Endodermal cell (in vitro differentiated cells): ENCODE data around the gene RPAP3. TPM values are rescaled to one million over a fixed set of nuclear protein-coding genes. Genes with fewer than 3 reads are reported as not detected.
"Not testable (repeated sequence)": the region's sequence is repeated elsewhere in the genome, so short reads cannot be mapped to it uniquely, and the experiment has no call there.

Experiments used
- DNase-seq: peaks from one replicate; pipeline ENCODE4 v3.0.0-alpha.2; 2017
- H3K27ac ChIP-seq: 2 replicates; pipeline ENCODE4 v1.5.1; 2013; ENCODE audit warnings: mild to moderate bottlenecking, low read depth, low read length, moderate library complexity
- H3K27me3 ChIP-seq: 2 replicates; pipeline ENCODE4 v1.6.1; 2013; ENCODE audit warnings: mild to moderate bottlenecking, low read length, moderate library complexity; ENCODE audit not compliant: insufficient read depth, control insufficient read depth, poor library complexity, severe bottlenecking
- H3K36me3 ChIP-seq: 2 replicates; pipeline ENCODE4 v1.7.0; 2013; ENCODE audit warnings: mild to moderate bottlenecking, low read length, moderate library complexity; ENCODE audit not compliant: control insufficient read depth, insufficient read depth
- H3K4me1 ChIP-seq: one replicate; pipeline ENCODE4 v1.7.0; 2013; ENCODE audit warnings: low read length; ENCODE audit not compliant: control insufficient read depth, insufficient read depth
- H3K4me3 ChIP-seq: 2 replicates; pipeline ENCODE4 v1.5.1; 2013; ENCODE audit warnings: mild to moderate bottlenecking, low read length, moderate library complexity
- H3K9ac ChIP-seq: 2 replicates; pipeline ENCODE4 v1.6.1; 2013; ENCODE audit warnings: mild to moderate bottlenecking, low read length, moderate library complexity; ENCODE audit not compliant: poor library complexity, severe bottlenecking; ENCODE audit errors: extremely low read depth
- H3K9me3 ChIP-seq: 2 replicates; pipeline ENCODE4 v1.6.1; 2013; ENCODE audit warnings: mild to moderate bottlenecking, low read length, moderate library complexity; ENCODE audit not compliant: control insufficient read depth
- H3K27ac Mint-ChIP-seq: 2 replicates; pipeline ENCODE4 v1.8.0; 2020; ENCODE audit warnings: mixed read lengths
- H3K27me3 Mint-ChIP-seq: 2 replicates; pipeline ENCODE4 v1.8.0; 2021; ENCODE audit warnings: mild to moderate bottlenecking, mixed read lengths; ENCODE audit not compliant: insufficient read depth
- H3K36me3 Mint-ChIP-seq: 2 replicates; pipeline ENCODE4 v1.8.0; 2020; ENCODE audit warnings: low read depth, mixed read lengths
- H3K4me1 Mint-ChIP-seq: 2 replicates; pipeline ENCODE4 v1.8.0; 2020; ENCODE audit warnings: mixed read lengths
- H3K4me3 Mint-ChIP-seq: 2 replicates; pipeline ENCODE4 v1.8.0; 2020; ENCODE audit warnings: mild to moderate bottlenecking, moderate library complexity, mixed read lengths
- H3K9me3 Mint-ChIP-seq: 2 replicates; pipeline ENCODE4 v1.8.0; 2020; ENCODE audit warnings: mild to moderate bottlenecking, mixed read lengths
- CTCF ChIP-seq: fragments of 200-600 bp; sonication (generic); conservative IDR thresholded peaks from 2 replicates; pipeline ENCODE4 v1.5.0; 2021; ENCODE audit warnings: antibody characterized with exemption, mild to moderate bottlenecking
- WGBS, 2 experiments: methylation state at CpG; one replicate each; pipeline versions ENCODE4 v1.1.5 to v1.1.7; 2013; ENCODE audit warnings: missing lambda C conversion rate in 2 of 2, mixed read lengths in 1 of 2; ENCODE audit not compliant: insufficient coverage in 1 of 2, insufficient read length in 1 of 2; 5-methylcytosine and 5-hydroxymethylcytosine counted together
- total RNA-seq, 2 donors: library from RNA; stranded (reverse); fragmentation: NEBNext Ultra II Directional in 1 of 2; extraction: Animal tissue kit (Norgen Biotek cat#: 25700) in 1 of 2; gene quantifications; 2 replicates in 1 of 2; 3 replicates in 1 of 2; pipeline ENCODE4 v1.2.1, GENCODE V29; 2021

RPAP3 gene
- total RNA-seq, 2 donors from 2014 or later: 52.0 to 56.9 TPM

- WGBS, 2 experiments: 62 to 70% methylated on average over 2 to 8 of the region's 8 CpGs
- Mint-ChIP-seq H3K4me1 (peaks cover 5% of the 10 kb centered on the region), H3K27ac (peak overlapping the region; percentile 94), H3K27me3 (no peaks in the 10 kb centered on the region), H3K4me3 (no peak overlapping the region), H3K9me3 (peaks cover 45% of the 10 kb centered on the region), H3K36me3 (peaks cover 66% of the 10 kb centered on the region)
- no peaks in the 10 kb centered on the region for H3K4me1 ChIP-seq
- TF ChIP-seq CTCF: peak; percentile 86
- no peaks in the 10 kb centered on the region for H3K36me3 ChIP-seq
- no peak overlapping the region for H3K4me3 ChIP-seq
- no peak overlapping the region for H3K27ac ChIP-seq
- no peaks in the 10 kb centered on the region for H3K27me3 ChIP-seq
- no peak overlapping the region for H3K9ac ChIP-seq
- peak; percentile 97 for DNase-seq
- H3K9me3 ChIP-seq: peaks cover 33% of the 10 kb centered on the region
Measured at GRCh38 chr12:47636908-47637780, 68.7 kb downstream of the RPAP3 start.

- H3K36me3 ChIP-seq, H3K4me1 ChIP-seq, DNase-seq, H3K9ac ChIP-seq, H3K4me3 Mint-ChIP-seq, H3K27me3 ChIP-seq, H3K27me3 Mint-ChIP-seq, H3K4me1 Mint-ChIP-seq, H3K27ac Mint-ChIP-seq, H3K4me3 ChIP-seq, H3K27ac ChIP-seq: not testable (repeated sequence)
- peaks cover 66% of the 10 kb centered on the region for H3K36me3 Mint-ChIP-seq
- peaks cover 39% of the 10 kb centered on the region for H3K9me3 ChIP-seq
- peaks cover 45% of the 10 kb centered on the region for H3K9me3 Mint-ChIP-seq
Measured at GRCh38 chr12:47635770-47636169, 70.1 kb downstream of the RPAP3 start.

- Mint-ChIP-seq H3K27me3 (no peaks in the 10 kb centered on the region), H3K36me3 (peaks cover 65% of the 10 kb centered on the region), H3K9me3 (peaks cover 51% of the 10 kb centered on the region), H3K27ac (no peak overlapping the region), H3K4me3 (no peak overlapping the region), H3K4me1 (peaks cover 5% of the 10 kb centered on the region)
- Histone ChIP-seq H3K9ac (no peak overlapping the region), H3K27ac (no peak overlapping the region), H3K4me1 (no peaks in the 10 kb centered on the region), H3K4me3 (no peak overlapping the region), H3K27me3 (no peaks in the 10 kb centered on the region), H3K9me3 (peaks cover 49% of the 10 kb centered on the region), H3K36me3 (peaks cover 12% of the 10 kb centered on the region)
- WGBS, 2 experiments: 84% methylated on average over 7 of the region's 16 CpGs; no CpG with 5 or more reads in 1 of the 2 experiments
- TF ChIP-seq CTCF: no peak
- DNase-seq: no peak
Measured at GRCh38 chr12:47634127-47634526, 71.7 kb downstream of the RPAP3 start.
